NCI-H146 treated with DMSO at 0.1 percent for 48 hours (cell line): ENCODE data around the gene VWA2.

Experiments
- DNase-seq: peaks from one replicate; lab custom pipeline; 2025; ENCODE audit not compliant: unreplicated experiment; lab: John Stamatoyannopoulos, UW

VWA2 gene

DNA sequence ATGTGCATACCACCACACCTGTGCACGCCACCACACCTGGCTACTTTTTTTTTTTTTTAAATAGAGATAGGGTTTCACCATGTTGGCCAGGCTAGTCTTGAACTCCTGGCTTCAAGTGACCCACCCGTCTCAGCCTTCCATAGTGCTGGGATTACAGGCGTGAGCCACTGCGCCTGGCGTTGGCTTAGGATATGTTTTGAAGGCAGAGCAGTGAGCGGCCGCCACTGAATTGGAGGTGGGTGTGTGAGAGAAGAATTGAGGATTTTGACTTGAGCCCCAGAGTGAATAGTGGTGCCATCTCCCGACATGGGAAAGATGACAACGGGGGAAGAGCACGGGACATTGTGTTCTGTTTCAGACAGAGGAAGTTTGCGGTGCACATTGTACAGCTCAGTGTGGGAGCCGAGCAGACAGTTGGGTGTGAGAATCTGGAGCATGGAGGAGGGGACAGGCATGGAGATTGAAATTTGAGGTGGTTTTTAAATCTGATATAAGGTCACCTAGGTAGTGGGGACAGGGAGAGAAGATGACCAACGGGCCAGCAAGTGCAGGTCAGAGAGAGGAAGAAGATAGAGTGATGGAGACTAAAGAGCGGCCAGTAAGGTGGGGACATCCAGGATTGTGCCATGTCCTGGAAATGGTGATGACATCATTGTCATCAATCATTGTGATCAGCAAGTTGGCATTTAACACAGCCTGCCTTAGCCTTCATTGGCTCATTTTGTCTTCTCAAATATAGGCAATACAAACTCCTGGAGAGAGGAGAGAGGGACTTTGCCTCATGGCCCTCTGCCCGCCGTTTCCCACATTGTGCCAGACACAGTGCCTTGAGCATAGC lies 35.8 kb downstream of the VWA2 start:
- no peak for DNase-seq

DNA sequence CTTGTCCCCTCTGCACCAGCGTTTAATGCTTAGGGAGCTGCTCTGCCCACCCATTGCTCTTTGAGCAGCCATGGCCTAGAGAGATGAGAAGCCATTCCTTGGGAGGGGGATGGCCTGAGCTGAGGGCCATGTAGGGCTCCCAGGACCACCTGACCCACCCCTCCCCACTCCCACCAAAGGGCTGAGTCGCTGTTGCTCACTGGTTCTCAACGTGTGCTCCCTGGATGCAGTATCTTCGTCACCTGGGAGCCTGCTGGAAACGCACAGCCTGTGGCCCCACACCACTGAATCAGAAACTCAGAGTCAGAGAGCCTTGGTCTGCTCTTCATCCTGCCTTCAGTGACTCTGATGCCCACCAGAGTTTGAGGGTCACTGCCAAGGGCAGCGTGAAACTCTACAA lies 37.0 kb downstream of the VWA2 start:
- no peak for DNase-seq

DNA sequence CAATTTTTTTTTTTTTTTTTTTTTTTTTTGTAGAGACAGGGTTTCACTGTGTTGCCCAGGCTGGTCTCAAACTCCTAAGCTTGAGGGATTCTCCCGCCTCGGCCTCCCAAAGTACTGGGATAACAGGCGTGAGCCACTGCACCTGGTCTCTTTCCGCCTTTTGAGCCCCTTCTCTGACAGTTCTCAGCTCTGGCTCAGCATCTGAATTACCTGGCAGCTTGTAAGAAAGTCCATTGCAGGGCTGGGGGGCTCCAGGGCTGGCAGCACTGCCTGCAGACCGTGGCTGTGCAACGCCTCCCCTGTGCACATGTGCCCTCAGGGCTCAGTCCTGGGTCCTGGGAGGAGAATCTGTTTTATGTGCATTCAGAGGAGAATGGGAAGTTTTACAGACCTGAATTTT lies 37.6 kb downstream of the VWA2 start:
- no peak for DNase-seq

DNA sequence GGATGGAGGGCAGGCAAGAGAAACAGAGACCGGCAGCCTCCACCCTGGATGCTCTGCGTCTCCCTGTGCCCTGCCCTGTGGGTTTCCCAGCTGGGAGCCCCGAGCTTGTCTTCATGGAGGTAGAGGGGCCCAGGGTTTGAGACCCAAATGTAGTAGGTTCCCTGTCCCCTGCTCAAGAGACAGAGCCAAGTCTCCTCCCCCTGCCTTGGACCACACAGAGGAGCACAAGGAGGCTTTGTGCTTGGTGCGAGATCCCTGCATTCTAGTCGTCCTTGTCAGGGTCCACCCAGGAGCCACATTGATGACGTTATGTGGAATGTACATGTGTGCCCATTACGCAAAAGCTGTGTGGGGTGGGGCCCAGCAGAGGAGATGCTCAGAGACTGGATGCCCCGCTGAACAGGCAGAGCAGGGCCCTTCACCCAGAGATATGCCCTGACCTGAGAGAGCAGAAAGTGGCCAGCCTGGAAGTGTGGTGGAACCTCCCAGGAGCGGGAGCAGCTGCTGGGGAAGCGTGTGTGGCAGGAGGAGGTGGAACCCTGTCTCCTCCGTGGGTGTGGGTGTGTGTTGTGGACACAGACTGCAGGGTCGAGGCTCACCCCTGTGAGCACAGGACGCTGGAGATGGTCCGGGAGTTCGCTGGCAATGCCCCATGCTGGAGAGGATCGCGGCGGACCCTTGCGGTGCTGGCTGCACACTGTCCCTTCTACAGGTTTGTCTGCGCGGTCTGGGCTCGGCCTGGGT lies 39.3 kb downstream of the VWA2 start:
- no peak for DNase-seq

DNA sequence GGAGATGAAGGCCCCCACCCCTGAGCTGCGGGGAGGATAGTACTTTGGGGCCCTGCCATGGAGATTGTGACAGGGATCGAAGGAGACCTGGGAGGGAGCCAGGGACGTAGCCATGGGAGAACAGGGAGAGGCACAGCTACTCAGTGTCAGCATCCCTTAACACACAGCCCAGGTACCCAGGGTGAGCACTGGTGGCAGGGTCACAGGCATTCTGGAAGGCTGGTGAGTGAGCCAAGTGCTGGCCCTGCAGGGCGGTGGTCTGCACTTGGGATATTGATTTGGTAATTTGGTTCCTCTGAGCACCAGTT lies 39.8 kb downstream of the VWA2 start:
- no peak for DNase-seq

DNA sequence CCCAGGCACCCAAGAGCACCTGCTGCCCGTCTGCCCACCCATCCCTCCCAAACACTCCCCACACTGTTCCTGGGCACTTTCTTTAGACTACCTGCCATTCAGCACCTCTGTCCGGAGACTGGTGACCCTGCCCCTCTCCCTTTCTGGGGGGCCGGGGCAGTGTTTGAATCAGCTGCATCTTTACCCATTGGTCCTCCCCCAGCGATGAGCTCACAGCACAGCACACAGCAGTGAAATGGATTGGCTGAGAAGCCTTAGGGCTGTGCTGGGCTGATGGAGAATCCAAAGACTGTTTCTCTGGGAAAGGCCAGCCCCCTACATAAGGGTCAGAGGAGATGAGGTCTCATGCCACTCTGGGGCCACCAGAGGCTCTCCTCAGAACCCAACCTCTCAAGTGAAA lies 40.2 kb downstream of the VWA2 start:
- no peak for DNase-seq

DNA sequence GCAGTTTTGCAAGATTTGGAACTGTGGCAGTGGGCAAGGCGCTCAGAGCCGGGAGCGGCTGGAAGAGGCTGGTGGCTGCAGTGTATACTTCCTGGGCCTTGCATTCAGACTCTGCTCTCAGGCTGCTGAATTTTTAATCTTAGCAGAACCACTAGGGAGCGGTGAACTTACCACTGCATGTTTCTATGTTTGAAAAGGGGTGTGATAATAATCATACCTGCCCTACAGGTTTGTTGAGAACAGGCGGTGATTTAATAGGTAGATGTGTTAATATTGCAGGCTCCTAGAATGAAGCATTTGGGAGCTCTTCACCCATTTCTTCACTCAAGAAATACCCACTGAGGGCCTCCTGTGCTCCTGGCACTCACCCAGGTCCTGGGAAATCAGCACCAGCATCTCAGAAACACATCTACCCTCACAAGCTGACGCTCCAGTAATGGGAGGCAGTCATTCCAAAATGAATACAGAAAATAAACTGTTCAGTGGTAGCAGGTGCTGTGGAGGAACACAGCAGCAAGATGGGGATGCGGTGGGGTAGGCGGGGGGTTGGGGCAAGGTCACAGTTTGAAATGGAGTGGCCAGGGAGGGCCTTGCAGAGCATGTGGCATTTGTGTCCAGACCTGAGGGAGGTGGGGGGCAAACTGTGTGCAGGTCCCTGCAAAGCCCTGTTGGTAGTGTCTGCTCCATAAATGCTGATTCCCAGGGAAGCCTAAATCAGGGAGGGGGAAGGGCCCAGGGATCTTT lies 41.0 kb downstream of the VWA2 start:
- DNase-seq = no peak

DNA sequence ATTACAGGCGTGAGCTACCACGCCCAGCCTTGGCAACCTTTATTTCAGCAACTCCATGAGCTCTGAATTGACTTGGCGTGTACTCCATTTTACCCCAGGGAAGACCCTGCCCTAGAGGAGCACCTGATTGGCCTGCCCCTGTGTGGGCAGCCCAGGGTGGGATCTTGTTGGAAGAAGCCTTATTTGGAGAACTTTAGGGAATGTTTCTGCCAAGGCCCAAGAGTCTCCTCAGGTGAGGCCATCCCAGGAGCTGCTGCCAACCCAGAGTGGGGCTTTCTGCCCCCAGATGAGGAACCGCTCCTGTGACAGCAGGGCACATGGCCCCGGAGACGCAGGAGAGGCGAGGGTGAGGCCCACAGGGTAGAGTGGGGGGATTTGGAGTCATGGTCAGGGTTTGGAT lies 42.0 kb downstream of the VWA2 start:
- no peak for DNase-seq

DNA sequence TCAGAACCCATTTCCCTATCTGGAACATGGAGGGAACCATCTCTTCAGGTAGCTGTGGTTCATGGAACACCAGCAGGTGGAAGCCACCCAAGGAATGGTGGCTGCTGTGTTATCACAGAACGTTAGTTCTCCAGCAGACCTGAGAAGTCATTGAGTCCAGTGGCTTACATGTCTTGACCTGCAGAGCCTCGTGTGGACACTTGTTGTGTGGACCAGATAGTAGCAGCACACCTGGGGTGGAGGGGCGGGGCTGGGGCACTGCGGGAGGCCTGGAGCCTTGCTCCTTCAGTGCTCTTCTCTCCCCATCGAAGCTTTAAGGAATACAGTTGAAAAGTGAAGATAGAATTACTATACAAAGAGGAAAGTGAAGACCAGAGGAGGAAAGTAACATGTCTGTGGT lies 42.4 kb downstream of the VWA2 start:
- no peak for DNase-seq

DNA sequence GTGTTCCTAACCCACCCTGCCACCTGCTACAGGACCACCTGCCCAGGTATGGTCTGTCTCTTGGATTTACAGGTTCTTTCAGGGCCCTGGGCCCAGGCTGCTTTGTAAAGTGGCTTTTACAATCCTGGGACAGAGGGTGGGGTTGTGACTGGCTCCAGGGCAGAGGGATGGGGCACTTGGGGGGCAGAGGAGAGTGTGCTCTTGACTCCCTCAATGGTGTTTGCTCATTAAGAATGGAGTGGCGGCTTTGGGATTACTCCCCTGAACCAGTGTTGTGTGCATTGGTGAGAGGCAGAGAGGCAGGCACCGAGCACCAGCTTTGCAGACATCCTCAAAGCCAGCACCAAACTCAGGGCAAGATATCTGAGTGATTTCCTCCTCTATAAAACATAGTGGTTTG lies 43.5 kb downstream of the VWA2 start:
- DNase-seq = no peak

DNA sequence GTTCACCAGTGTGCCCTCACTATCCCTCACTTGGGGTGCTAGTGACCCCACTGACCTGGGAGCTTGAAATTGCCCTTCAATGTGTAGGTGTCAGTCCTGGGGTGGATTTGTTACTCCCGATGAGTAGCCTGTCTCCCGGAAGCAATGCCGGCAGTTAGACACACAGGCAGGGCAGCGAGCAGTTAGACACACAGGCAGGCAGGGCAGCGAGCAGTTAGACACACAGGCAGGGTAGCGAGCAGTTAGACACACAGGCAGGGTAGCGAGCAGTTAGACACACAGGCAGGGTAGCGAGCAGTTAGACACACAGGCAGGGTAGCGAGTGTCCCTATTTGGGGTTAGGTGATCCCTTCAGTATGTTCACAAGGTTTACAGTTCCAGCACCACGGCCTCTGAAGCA lies 44.0 kb downstream of the VWA2 start:
- no peak for DNase-seq

DNA sequence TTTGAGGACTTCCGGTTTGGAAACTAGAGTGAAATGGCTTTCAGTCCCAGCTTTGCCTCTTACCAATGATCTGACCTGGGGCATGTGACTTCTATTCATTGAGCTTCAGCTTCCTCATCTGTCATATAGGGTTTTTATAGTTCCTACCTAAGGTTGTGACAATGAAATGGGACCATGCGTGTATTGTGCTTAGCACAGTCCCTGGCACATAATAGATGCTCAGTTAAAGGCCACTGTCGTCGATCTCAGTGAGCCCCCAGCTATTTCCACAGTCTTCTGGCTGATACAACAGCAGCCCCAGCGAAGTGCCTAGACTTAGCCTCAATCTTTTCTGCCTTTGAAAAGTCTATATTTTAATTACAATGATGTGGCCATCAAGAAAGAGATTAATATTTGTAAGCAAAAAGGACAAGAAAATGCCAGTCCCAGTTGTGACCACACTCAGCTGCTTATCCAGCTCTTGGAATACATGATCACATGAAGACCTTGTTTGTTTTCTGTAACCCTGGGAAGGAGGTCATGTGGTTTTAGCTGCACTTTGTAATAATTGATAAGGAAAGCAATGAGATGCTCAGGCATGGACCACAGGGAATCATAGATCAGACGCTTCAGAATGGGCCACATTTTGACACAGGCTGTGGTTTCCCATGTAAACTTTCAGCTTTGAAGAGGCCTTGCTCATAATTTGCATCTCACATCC lies 44.6 kb downstream of the VWA2 start:
- DNase-seq = no peak

DNA sequence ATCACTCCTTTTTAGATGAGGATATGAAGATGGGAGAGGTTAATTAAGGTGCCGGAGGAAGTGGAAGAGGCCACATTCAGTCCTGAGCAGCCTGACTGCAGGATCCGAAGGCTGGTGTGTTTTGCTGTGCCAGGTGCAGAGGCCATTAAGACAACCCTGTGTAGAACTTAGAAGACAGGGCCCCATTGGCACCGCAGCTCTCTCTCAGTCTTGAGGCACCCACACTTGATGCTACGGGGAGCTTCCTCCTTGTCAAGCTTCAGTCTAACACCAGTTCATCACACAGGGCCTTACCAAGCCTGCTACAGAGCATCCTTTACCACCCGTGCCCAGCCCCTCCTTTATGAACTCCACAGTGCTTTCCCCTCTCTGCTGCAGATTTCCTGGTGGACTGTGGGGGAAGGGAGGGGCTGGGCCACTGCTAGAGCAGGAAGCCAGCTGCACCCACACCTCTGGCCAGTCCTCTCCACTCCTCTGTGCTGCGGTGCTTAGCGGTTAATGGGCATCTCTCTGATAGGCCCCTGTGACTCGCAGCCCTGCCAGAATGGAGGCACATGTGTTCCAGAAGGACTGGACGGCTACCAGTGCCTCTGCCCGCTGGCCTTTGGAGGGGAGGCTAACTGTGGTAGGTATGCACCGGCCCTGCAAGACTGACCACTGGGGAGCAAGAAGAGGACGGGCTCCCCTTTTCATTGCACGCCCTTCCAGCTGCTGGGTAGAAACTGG lies 45.5 kb downstream of the VWA2 start:
- no peak for DNase-seq

DNA sequence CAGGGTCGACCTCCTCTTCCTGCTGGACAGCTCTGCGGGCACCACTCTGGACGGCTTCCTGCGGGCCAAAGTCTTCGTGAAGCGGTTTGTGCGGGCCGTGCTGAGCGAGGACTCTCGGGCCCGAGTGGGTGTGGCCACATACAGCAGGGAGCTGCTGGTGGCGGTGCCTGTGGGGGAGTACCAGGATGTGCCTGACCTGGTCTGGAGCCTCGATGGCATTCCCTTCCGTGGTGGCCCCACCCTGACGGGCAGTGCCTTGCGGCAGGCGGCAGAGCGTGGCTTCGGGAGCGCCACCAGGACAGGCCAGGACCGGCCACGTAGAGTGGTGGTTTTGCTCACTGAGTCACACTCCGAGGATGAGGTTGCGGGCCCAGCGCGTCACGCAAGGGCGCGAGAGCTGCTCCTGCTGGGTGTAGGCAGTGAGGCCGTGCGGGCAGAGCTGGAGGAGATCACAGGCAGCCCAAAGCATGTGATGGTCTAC lies 46.9 kb downstream of the VWA2 start:
- DNase-seq = no peak

DNA sequence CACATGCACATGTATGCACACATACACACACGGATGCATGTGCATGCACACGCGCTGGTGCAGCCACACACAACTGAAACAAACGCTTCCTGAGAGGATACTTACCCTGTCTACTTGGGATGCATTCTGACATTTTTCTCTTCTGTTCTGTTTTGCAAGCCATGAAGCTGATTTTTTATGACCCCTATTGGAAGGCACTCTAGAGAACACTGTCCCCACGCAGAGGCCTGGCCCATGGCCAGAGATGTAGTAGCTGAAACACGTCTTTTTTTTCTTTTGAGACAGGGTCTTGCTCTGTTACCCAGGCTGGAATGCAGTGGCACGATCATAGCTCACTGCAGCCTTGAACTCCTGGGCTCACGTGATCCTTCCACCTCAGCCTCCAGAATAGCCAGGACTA lies 47.9 kb downstream of the VWA2 start:
- DNase-seq = no peak

DNA sequence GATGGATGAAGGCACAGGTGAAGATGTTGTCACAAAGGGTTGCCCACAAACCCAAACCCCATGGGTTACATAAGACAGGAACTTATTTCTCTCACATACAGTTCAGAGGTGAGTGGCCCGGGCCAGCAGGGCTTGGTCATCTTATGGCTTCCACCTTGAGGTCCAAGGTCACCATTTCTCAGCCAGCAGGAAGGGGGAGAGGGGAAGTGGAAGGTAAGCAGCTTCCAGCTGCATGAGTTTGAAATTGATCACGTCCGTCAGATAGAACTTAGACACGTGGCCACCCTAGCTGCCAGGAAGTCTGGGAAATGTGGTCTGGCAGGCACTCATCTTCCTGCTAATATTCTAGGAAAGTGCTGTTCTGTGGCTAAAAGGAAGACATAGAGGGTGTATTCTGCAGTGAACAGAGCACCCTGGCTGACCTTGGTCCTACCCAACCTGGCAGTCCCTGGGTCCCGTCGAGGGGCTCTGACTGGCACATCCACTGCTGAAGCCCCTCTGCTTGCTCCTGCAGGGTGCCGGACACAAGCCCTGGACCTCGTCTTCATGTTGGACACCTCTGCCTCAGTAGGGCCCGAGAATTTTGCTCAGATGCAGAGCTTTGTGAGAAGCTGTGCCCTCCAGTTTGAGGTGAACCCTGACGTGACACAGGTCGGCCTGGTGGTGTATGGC lies 49.5 kb downstream of the VWA2 start:
- no peak for DNase-seq

DNA sequence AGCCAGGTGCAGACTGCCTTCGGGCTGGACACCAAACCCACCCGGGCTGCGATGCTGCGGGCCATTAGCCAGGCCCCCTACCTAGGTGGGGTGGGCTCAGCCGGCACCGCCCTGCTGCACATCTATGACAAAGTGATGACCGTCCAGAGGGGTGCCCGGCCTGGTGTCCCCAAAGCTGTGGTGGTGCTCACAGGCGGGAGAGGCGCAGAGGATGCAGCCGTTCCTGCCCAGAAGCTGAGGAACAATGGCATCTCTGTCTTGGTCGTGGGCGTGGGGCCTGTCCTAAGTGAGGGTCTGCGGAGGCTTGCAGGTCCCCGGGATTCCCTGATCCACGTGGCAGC lies 50.0 kb downstream of the VWA2 start:
- DNase-seq = no peak

DNA sequence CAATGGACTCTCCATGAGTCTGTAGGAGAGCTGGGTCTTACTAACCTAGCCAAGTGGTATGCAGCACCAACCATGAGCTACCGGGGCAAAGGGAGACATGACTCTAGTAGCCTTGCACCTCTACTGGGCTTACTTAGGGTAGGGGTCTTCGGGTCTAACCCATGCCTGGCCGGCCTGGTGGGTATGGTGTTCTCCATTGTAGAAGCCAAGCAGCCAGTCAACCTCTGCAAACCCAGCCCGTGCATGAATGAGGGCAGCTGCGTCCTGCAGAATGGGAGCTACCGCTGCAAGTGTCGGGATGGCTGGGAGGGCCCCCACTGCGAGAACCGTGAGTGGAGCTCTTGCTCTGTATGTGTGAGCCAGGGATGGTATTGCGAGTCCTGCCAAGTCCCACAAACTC lies 51.0 kb downstream of the VWA2 start:
- no peak for DNase-seq

DNA sequence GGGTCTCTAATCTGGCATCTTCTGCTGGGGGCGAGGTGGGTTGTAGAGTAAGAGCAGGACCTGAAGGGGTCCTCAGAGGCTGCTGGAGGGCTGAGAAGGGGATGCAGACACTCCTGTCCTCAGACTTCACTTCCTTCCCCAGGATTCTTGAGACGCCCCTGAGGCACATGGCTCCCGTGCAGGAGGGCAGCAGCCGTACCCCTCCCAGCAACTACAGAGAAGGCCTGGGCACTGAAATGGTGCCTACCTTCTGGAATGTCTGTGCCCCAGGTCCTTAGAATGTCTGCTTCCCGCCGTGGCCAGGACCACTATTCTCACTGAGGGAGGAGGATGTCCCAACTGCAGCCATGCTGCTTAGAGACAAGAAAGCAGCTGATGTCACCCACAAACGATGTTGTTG lies 52.0 kb downstream of the VWA2 start:
- no peak for DNase-seq

DNA sequence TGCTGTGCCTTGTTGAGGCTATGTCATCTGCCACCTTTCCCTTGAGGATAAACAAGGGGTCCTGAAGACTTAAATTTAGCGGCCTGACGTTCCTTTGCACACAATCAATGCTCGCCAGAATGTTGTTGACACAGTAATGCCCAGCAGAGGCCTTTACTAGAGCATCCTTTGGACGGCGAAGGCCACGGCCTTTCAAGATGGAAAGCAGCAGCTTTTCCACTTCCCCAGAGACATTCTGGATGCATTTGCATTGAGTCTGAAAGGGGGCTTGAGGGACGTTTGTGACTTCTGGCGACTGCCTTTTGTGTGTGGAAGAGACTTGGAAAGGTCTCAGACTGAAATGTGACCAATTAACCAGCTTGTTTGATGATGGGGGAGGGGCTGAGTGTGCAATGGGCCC lies 52.5 kb downstream of the VWA2 start:
- DNase-seq = no peak
